Superior temporal gyrus (tissue), 1 donor: Measurements from ENCODE around the gene PSTPIP2.
"Not testable (repeated sequence)": the region's sequence is repeated elsewhere in the genome, so short reads cannot be mapped to it uniquely, and the experiment has no call there.

Experiments
- DNase-seq: peaks from one replicate; pipeline ENCODE4 v3.0.0-alpha.2; 2016; ENCODE audit errors: extremely low spot score

Gene PSTPIP2

GRCh38 chr18:46071653-46072375, at the start of gene PSTPIP2:
Gene PSTPIP2, minus strand, starts transcription at chr18:46072260. Its CDS starts 72 bp downstream, at chr18:46072188.
- no peak for DNase-seq

GRCh38 chr18:46113751-46114150, 41.7 kb upstream of the PSTPIP2 start:
- DNase-seq, result no peak

GRCh38 chr18:46110406-46110805, 38.3 kb upstream of the PSTPIP2 start:
- DNase-seq, result no peak

GRCh38 chr18:46109386-46109785, 37.3 kb upstream of the PSTPIP2 start:
- peak; percentile 2 for DNase-seq

GRCh38 chr18:46104128-46104911, 32.3 kb upstream of the PSTPIP2 start, which contains the start of gene HAUS1:
Gene HAUS1, plus strand, starts transcription at chr18:46104385. Its CDS starts 27 bp downstream, at chr18:46104412.
- peak; percentile 95 for DNase-seq

GRCh38 chr18:46099463-46099862, 27.4 kb upstream of the PSTPIP2 start:
- DNase-seq, result no peak

GRCh38 chr18:46098616-46098933, 26.5 kb upstream of the PSTPIP2 start:
- DNase-seq, result no peak

GRCh38 chr18:46097801-46098615, 25.9 kb upstream of the PSTPIP2 start, which contains the start of gene ATP5F1A:
Gene ATP5F1A, minus strand, starts transcription at chr18:46098296. Its CDS starts 65 bp downstream, at chr18:46098231.
- peak; percentile 90 for DNase-seq

- DNase-seq, result peak; percentile 57
Measured at GRCh38 chr18:46097431-46097800, 25.4 kb upstream of the PSTPIP2 start.

GRCh38 chr18:46096651-46097300, 24.7 kb upstream of the PSTPIP2 start:
- DNase-seq, result peak; percentile 29

- DNase-seq, result no peak
Measured at GRCh38 chr18:46095532-46095931, 23.5 kb upstream of the PSTPIP2 start.

- not testable (repeated sequence) for DNase-seq
Measured at GRCh38 chr18:46088501-46088900, 16.4 kb upstream of the PSTPIP2 start.

GRCh38 chr18:46084431-46084830, 12.4 kb upstream of the PSTPIP2 start:
- DNase-seq, result no peak

- DNase-seq, result no peak
Measured at GRCh38 chr18:46080156-46080555, 8.1 kb upstream of the PSTPIP2 start.

GRCh38 chr18:46079336-46079735, 7.3 kb upstream of the PSTPIP2 start:
- DNase-seq, result no peak

- DNase-seq, result peak; percentile 89
Measured at GRCh38 chr18:46073474-46074331, 1.6 kb upstream of the PSTPIP2 start.

- no peak for DNase-seq
Measured at GRCh38 chr18:46072959-46073358, 899 bp upstream of the PSTPIP2 start.

GRCh38 chr18:46072376-46072867, 362 bp upstream of the PSTPIP2 start:
- DNase-seq, result no peak

GRCh38 chr18:46070815-46071652, 1.0 kb downstream of the PSTPIP2 start:
- DNase-seq, result no peak

GRCh38 chr18:46070232-46070631, 1.8 kb downstream of the PSTPIP2 start:
- DNase-seq, result no peak
